ENCODE results near the gene ZNF331.
"Not testable (repeated sequence)": the region's sequence is repeated elsewhere in the genome, so short reads cannot be mapped to it uniquely, and the experiment has no call there.

ZNF331 gene

GRCh38 chr19:53537521-53538377, at the start of gene ZNF331:
Gene ZNF331, plus strand, starts transcription at chr19:53538145. Its CDS starts 31,232 bp downstream, at chr19:53569377.
- DNase-seq (ENCODE audit: low spot score) = peak; percentile 87

- no peak for DNase-seq (ENCODE audit: low spot score)
Measured at GRCh38 chr19:53492153-53492552, 45.8 kb upstream of the ZNF331 start.

- DNase-seq (ENCODE audit: low spot score) = not testable (repeated sequence)
Measured at GRCh38 chr19:53497311-53498023, 40.5 kb upstream of the ZNF331 start.

- not testable (repeated sequence) for DNase-seq (ENCODE audit: low spot score)
Measured at GRCh38 chr19:53498024-53498395, 39.9 kb upstream of the ZNF331 start.

GRCh38 chr19:53503151-53503550, 34.8 kb upstream of the ZNF331 start:
- DNase-seq (ENCODE audit: low spot score) = not testable (repeated sequence)

GRCh38 chr19:53503671-53504364, 34.1 kb upstream of the ZNF331 start:
- not testable (repeated sequence) for DNase-seq (ENCODE audit: low spot score)

- DNase-seq (ENCODE audit: low spot score) = not testable (repeated sequence)
Measured at GRCh38 chr19:53504365-53504703, 33.6 kb upstream of the ZNF331 start.

- no peak for DNase-seq (ENCODE audit: low spot score)
Measured at GRCh38 chr19:53504885-53505284, 33.1 kb upstream of the ZNF331 start.

- no peak for DNase-seq (ENCODE audit: low spot score)
Measured at GRCh38 chr19:53506728-53507127, 31.2 kb upstream of the ZNF331 start.

GRCh38 chr19:53507523-53508442, 30.2 kb upstream of the ZNF331 start:
- no peak for DNase-seq (ENCODE audit: low spot score)

- DNase-seq (ENCODE audit: low spot score) = no peak
Measured at GRCh38 chr19:53509443-53509842, 28.5 kb upstream of the ZNF331 start.

- DNase-seq (ENCODE audit: low spot score) = no peak
Measured at GRCh38 chr19:53509845-53510244, 28.1 kb upstream of the ZNF331 start.

GRCh38 chr19:53511357-53511756, 26.6 kb upstream of the ZNF331 start:
- DNase-seq (ENCODE audit: low spot score) = no peak

- peak; percentile 72 for DNase-seq (ENCODE audit: low spot score)
Measured at GRCh38 chr19:53511933-53512374, 26.0 kb upstream of the ZNF331 start.

GRCh38 chr19:53515047-53515446, 22.9 kb upstream of the ZNF331 start:
- DNase-seq (ENCODE audit: low spot score) = not testable (repeated sequence)

GRCh38 chr19:53517114-53517741, 20.7 kb upstream of the ZNF331 start:
- DNase-seq (ENCODE audit: low spot score) = no peak

GRCh38 chr19:53518121-53518520, 19.8 kb upstream of the ZNF331 start:
- DNase-seq (ENCODE audit: low spot score) = no peak

GRCh38 chr19:53518716-53519115, 19.2 kb upstream of the ZNF331 start:
- no peak for DNase-seq (ENCODE audit: low spot score)

GRCh38 chr19:53519446-53519845, 18.5 kb upstream of the ZNF331 start:
- DNase-seq (ENCODE audit: low spot score) = no peak

GRCh38 chr19:53520163-53520546, 17.8 kb upstream of the ZNF331 start:
- no peak for DNase-seq (ENCODE audit: low spot score)
